Activated B cell treated with CpG ODN at 0.5 μM for 24 hours (primary cell): ENCODE measurements around the gene UBE2E2. TPM values are rescaled to one million over a fixed set of nuclear protein-coding genes. Genes with fewer than 3 reads are reported as not detected.

Experiments used
- ATAC-seq: fragments of 200-7000 bp; cut with Tn5 transposase; one replicate; pipeline ENCODE4 v1.10.0; 2021; ENCODE audit warnings: low read depth, mild to moderate bottlenecking, moderate library complexity
- CTCF ChIA-PET: fragments of 350-600 bp; sonication (Branson Sonifier 250); formaldehyde crosslinking; loops from one replicate; lab custom pipeline; 2021; ENCODE audit warnings: antibody characterized with exemption; lab: Charles Lee
- POLR2A ChIA-PET: fragments of 350-600 bp; sonication (Branson Sonifier 250); formaldehyde crosslinking; loops from one replicate; lab custom pipeline; 2021; ENCODE audit warnings: antibody characterized with exemption; lab: Charles Lee
- DNase-seq: peaks from one replicate; pipeline ENCODE4 v3.0.0; 2022
- H3K27ac Mint-ChIP-seq: one replicate; pipeline ENCODE4 v1.8.0; 2020; ENCODE audit warnings: mixed read lengths
- H3K27me3 Mint-ChIP-seq: one replicate; pipeline ENCODE4 v1.8.0; 2021; ENCODE audit warnings: mixed read lengths
- H3K36me3 Mint-ChIP-seq: one replicate; pipeline ENCODE4 v1.8.0; 2021; ENCODE audit warnings: low read depth, mixed read lengths
- H3K4me1 Mint-ChIP-seq: one replicate; pipeline ENCODE4 v1.8.0; 2021; ENCODE audit warnings: mixed read lengths
- H3K4me3 Mint-ChIP-seq: one replicate; pipeline ENCODE4 v1.8.0; 2020; ENCODE audit warnings: mild to moderate bottlenecking, mixed read lengths
- H3K9me3 Mint-ChIP-seq: one replicate; pipeline ENCODE4 v1.8.0; 2020; ENCODE audit warnings: mixed read lengths
- intact Hi-C: fragments of 100-400 bp; cut with micrococcal nuclease; formaldehyde crosslinking; loops from one replicate; pipeline ENCODE4 v1.15.1; 2024
- total RNA-seq: library from RNA; stranded (reverse); gene quantifications from 2 replicates; pipeline ENCODE4 v1.2.3, GENCODE V29; 2022
- TF ChIP-seq, protein P1 (sequence below): fragments of 200-600 bp; IDR thresholded peaks from one replicate; pipeline ENCODE4 v1.8.0; 2022; ENCODE audit warnings: antibody characterized with exemption, mild to moderate bottlenecking

Gene UBE2E2
- total RNA-seq, 1 donor from 2014 or later = 48.5 TPM

DNA sequence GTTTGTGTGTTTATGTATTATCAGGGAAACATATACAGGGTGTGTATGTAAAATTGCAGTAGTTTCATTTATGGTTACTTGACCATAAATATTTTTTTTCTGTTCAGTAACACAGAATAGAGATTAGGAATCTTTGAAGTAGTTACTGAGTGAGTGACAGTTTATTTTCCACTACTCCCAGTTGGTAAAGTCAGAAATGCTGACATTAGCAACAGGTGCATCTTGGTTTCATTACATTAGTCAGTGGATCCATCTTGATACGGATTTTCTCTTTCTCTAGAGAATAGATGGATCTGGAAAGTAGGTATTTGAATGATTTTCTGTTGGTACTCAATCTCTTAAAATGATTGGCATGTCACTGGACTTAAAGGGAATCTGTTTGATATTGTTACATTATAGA lies 6.0 kb downstream of the UBE2E2 start:
- CTCF ChIA-PET = no interaction called here

DNA sequence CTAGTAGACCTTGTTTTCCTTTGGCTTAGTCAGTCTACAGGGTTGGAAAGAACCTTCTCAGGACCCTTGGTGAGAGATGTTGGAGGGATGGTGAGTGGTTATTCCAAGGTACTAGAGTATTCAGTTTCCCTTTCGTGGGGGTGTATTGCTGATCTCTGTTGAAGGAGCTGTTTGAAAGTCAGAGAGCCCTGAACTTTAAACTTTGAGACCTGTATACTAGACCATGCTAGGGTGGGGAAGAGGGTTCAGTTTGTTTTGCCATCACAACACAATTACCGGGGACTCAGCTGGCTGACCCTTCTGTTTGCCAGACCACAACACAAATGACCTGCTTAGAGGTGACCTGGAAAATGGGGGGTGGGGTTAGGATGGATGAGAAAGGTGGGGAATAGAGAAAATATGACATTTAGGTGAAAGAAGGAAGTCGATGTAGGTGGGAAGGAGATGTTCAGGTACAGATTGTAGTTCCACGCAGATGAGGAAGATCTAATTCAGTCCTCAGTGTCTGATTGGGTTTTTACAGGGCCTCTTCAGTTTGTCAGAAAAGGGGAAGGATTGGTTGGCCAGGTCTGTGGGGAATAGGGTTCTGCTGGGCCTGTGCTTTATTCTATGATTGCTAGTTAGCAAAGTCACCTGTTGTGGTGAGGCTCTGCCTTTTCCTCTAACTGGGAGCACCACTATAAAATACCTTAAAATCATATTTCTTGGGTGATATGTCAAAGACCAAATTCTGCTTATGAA lies 6.8 kb downstream of the UBE2E2 start:
- Mint-ChIP-seq H3K4me3 (peak overlapping the region; percentile 6), H3K9me3 (no peaks in the 10 kb centered on the region), H3K27ac (peak overlapping the region; percentile 79), H3K27me3 (no peaks in the 10 kb centered on the region), H3K36me3 (peaks cover 5% of the 10 kb centered on the region), H3K4me1 (peaks cover 51% of the 10 kb centered on the region)
- CTCF ChIA-PET = no interaction called here
- TF ChIP-seq, protein P1, sequence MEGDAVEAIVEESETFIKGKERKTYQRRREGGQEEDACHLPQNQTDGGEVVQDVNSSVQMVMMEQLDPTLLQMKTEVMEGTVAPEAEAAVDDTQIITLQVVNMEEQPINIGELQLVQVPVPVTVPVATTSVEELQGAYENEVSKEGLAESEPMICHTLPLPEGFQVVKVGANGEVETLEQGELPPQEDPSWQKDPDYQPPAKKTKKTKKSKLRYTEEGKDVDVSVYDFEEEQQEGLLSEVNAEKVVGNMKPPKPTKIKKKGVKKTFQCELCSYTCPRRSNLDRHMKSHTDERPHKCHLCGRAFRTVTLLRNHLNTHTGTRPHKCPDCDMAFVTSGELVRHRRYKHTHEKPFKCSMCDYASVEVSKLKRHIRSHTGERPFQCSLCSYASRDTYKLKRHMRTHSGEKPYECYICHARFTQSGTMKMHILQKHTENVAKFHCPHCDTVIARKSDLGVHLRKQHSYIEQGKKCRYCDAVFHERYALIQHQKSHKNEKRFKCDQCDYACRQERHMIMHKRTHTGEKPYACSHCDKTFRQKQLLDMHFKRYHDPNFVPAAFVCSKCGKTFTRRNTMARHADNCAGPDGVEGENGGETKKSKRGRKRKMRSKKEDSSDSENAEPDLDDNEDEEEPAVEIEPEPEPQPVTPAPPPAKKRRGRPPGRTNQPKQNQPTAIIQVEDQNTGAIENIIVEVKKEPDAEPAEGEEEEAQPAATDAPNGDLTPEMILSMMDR = no peak
- ATAC-seq (peak; percentile 92), DNase-seq (no peak)
- POLR2A ChIA-PET = interaction anchor here (0.8 kb wide), 1 partner anchor 11 kb away, joined by 3 read pairs; no protein-coding TSS in a partner anchor
- intact Hi-C loops = loop anchor here (1.0 to 10.0 kb wide), 3 partner anchors 9 to 1295 kb away; no protein-coding TSS in a partner anchor

More for the DNA sequence above, 6.0 kb downstream of the UBE2E2 start:
- ATAC-seq = no peak
- Mint-ChIP-seq H3K4me1 (peaks cover 58% of the 10 kb centered on the region), H3K9me3 (no peaks in the 10 kb centered on the region), H3K4me3 (no peak overlapping the region), H3K27me3 (no peaks in the 10 kb centered on the region), H3K36me3 (peaks cover 6% of the 10 kb centered on the region), H3K27ac (peak overlapping the region; percentile 79)
- intact Hi-C loops = loop anchor here (10.0 kb wide), 2 partner anchors 446 to 1296 kb away; no protein-coding TSS in a partner anchor
- DNase-seq = no peak
- POLR2A ChIA-PET = interaction anchor here (0.8 kb wide), 1 partner anchor 12 kb away, joined by 3 read pairs; no protein-coding TSS in a partner anchor
- TF ChIP-seq, protein P1 = no peak

DNA sequence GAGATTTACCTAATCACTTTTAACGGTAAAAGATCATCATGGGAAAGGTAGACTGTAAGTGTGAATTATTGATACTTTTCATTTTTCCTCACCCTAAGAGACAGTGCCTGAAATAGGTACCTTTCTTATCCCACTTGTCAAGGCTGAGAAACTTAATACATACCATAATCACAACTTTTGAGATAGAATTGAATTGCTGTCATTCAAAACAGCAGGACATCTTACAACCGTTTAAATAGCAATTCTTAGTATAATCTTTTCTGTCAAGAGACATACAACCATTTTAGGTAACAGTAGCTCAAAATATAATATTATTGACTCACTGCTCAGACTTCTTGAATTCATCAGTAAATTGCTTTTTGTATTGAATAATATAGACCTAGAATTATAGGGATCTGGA lies 10.7 kb downstream of the UBE2E2 start:
- DNase-seq (no peak), ATAC-seq (no peak)
- no peaks in the 10 kb centered on the region for H3K27me3 Mint-ChIP-seq
- peaks cover 45% of the 10 kb centered on the region for H3K4me1 Mint-ChIP-seq
- intact Hi-C loops = no loop called here
- ChIA-PET CTCF (no interaction called here), POLR2A (no interaction called here)
- H3K36me3 Mint-ChIP-seq = peaks cover 15% of the 10 kb centered on the region
- no peak overlapping the region for H3K27ac Mint-ChIP-seq
- TF ChIP-seq, protein P1 = no peak
- H3K4me3 Mint-ChIP-seq = no peak overlapping the region
- no peaks in the 10 kb centered on the region for H3K9me3 Mint-ChIP-seq

DNA sequence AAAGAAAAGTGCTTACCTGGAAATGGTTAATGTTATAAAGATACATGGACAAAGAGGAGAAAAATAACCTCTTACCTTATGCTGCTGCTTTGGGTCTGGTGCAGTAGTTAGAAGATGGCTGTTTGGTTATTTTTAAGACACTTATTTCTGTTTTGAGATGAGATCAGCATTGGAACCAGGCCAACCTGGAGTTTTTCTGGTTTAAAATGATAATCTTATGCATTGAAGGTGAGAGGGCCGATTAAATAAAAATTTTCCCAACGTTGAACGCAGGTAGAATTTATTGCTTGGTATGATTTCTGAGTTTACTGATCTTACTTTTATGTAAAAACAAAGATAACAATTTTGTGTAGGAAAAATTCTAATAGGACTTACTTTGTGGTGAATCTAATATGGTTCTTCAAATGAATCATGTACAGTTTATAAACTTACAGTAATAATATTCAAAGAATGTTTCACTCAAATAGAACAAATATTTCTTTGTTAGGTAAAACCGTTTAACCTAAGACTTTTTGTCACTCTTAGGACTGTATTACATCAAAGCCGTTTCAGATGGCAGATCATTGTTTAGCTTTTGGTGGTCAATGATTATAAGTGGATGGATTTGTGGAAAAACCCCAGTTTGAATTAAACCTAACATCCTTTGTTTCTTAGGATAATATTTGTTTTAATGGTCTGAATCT lies 14.9 kb downstream of the UBE2E2 start:
- intact Hi-C loops = no loop called here
- ChIA-PET POLR2A (no interaction called here), CTCF (no interaction called here)
- Mint-ChIP-seq H3K27me3 (no peaks in the 10 kb centered on the region), H3K9me3 (peaks cover 9% of the 10 kb centered on the region), H3K4me1 (peaks cover 56% of the 10 kb centered on the region), H3K27ac (no peak overlapping the region), H3K36me3 (peaks cover 10% of the 10 kb centered on the region), H3K4me3 (no peak overlapping the region)
- DNase-seq (no peak), ATAC-seq (no peak)
- TF ChIP-seq, protein P1 = no peak

DNA sequence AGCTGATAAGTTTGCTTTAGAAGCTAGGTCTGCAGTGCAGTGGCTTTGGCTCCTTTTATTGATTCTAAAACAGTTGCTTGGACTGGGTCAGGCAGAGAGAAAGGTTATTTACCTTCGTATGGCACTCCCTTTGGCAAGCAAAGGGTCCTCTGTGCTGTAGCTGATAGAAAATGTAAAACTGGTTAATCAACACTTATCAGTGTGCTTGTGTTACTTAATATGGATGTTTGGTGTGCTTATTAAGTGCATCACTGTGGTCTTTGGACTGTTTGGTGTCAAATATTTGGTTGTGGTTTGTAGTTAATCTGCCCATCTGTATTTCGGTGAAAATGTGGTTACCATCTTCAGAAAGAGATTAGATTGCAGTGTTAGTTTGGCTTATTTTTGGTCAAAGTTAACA lies 16.0 kb downstream of the UBE2E2 start:
- Mint-ChIP-seq H3K27ac (peak overlapping the region; percentile 32), H3K4me3 (no peak overlapping the region), H3K27me3 (no peaks in the 10 kb centered on the region), H3K4me1 (peaks cover 61% of the 10 kb centered on the region), H3K9me3 (peaks cover 11% of the 10 kb centered on the region), H3K36me3 (peaks cover 12% of the 10 kb centered on the region)
- DNase-seq (no peak), ATAC-seq (no peak)
- CTCF ChIA-PET = no interaction called here
- POLR2A ChIA-PET = no interaction called here
- intact Hi-C loops = loop anchor here (1.0 kb wide), 1 partner anchor 9 kb away; no protein-coding TSS in a partner anchor
- TF ChIP-seq, protein P1 = no peak
